Smooth muscle cell (in vitro differentiated cells): ENCODE measurements around the gene RUBCNL. TPM values are rescaled to one million over a fixed set of nuclear protein-coding genes. Genes with fewer than 3 reads are reported as not detected.

Experiments used
- DNase-seq: peaks from one replicate; lab custom pipeline; 2025; ENCODE audit not compliant: unreplicated experiment; lab: John Stamatoyannopoulos, UW
- H2AFZ ChIP-seq: fragments of 200-600 bp; sonication (generic); 2 replicates; pipeline ENCODE4 v1.6.0; 2016; ENCODE audit warnings: antibody characterized with exemption, low read depth, mild to moderate bottlenecking
- H3F3A ChIP-seq: fragments of 200-600 bp; sonication (generic); 2 replicates; pipeline ENCODE4 v1.6.0; 2017; ENCODE audit warnings: antibody characterized with exemption, low read depth
- H3K27ac ChIP-seq: fragments of 200-600 bp; sonication (generic); 2 replicates; pipeline ENCODE4 v1.5.1; 2016; ENCODE audit warnings: low read depth, mild to moderate bottlenecking
- H3K27me3 ChIP-seq: fragments of 200-600 bp; sonication (generic); 2 replicates; pipeline ENCODE4 v1.6.1; 2016; ENCODE audit warnings: low read depth, mild to moderate bottlenecking
- H3K36me3 ChIP-seq: fragments of 200-600 bp; sonication (generic); 2 replicates; pipeline ENCODE4 v1.5.1; 2016; ENCODE audit warnings: low read depth
- H3K4me1 ChIP-seq: fragments of 200-600 bp; sonication (generic); 2 replicates; pipeline ENCODE4 v1.5.1; 2016; ENCODE audit warnings: low read depth
- H3K4me2 ChIP-seq: fragments of 200-600 bp; sonication (generic); 2 replicates; pipeline ENCODE4 v1.6.0; 2016; ENCODE audit warnings: mild to moderate bottlenecking
- H3K4me3 ChIP-seq: fragments of 200-600 bp; sonication (generic); 2 replicates; pipeline ENCODE4 v1.5.1; 2016; ENCODE audit warnings: mild to moderate bottlenecking
- H3K79me2 ChIP-seq: fragments of 200-600 bp; sonication (generic); 2 replicates; pipeline ENCODE4 v1.6.0; 2016; ENCODE audit warnings: low read depth, mild to moderate bottlenecking
- H3K9ac ChIP-seq: fragments of 200-600 bp; sonication (generic); 2 replicates; pipeline ENCODE4 v1.6.0; 2016; ENCODE audit warnings: low read depth
- H3K9me3 ChIP-seq: fragments of 200-600 bp; sonication (generic); replicated peaks from 2 replicates; pipeline ENCODE4 v1.5.1; 2016; ENCODE audit warnings: low read depth
- H4K20me1 ChIP-seq: fragments of 200-600 bp; sonication (generic); 2 replicates; pipeline ENCODE4 v1.6.0; 2016; ENCODE audit warnings: low read depth
- WGBS: methylation state at CpG from one replicate; pipeline ENCODE4 v1.1.7; 2016; ENCODE audit warnings: low lambda C conversion rate; 5-methylcytosine and 5-hydroxymethylcytosine counted together
- polyA plus RNA-seq: library from polyadenylated mRNA; unstranded; fragments of >200 nt; fragmentation: Nextera tagmentation; extraction: Ambion mirVana; gene quantifications from 2 replicates; pipeline ENCODE4 v1.2.1, GENCODE V29; 2016
- total RNA-seq: library from RNA; depleted of rRNA; stranded (reverse); fragments of >200 nt; gene quantifications from 2 replicates; pipeline ENCODE4 v1.2.3, GENCODE V29; 2014
- TF ChIP-seq, protein P1 (sequence below): fragments of 200-600 bp; sonication (generic); IDR thresholded peaks from 2 replicates; pipeline ENCODE4 v1.5.1; 2017; ENCODE audit warnings: borderline replicate concordance, mild to moderate bottlenecking, antibody characterized with exemption; ENCODE audit not compliant: insufficient read depth, poor library complexity, severe bottlenecking

RUBCNL gene
- total and polyA plus RNA-seq, 2 experiments from 2014 or later: 0.49 TPM; not detected in 1

DNA sequence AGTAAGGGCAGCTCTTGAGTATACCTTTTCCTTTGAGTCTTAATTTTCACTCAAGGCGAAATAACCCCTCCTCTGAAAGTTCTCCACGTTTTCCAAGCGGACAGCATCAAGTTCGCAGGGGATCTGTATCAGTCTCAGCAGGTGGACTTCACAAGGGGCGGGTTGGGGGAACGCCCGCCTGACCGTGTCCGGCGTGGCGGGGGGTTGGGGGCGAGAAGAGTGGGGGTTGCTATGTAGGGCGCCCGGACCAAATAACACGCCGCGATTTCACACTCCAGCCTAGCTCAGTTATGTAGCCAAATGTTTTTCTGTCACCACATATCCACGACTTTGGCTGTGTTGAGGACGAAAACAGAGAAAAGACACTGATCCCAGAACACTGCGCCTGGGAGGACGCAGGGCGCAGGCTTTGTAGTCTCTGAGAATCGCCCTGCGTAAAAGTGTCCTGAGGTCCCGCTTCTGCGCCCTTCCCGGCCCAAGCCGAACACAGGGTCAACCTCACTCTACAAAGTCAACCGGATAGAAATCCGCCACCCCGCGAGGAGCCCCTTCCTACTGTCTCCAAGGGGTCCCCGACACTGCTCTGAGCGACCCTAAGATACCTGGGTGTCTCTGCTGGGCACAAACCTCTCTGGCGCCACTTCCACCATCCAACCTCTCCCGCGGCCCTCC lies 524 bp downstream of the RUBCNL start:
- H3K27me3 ChIP-seq: peaks cover 56% of the 10 kb centered on the region
- H3K4me3 ChIP-seq: peak overlapping the region; percentile 65
- H3K9ac ChIP-seq: no peak overlapping the region
- TF ChIP-seq, protein P1, sequence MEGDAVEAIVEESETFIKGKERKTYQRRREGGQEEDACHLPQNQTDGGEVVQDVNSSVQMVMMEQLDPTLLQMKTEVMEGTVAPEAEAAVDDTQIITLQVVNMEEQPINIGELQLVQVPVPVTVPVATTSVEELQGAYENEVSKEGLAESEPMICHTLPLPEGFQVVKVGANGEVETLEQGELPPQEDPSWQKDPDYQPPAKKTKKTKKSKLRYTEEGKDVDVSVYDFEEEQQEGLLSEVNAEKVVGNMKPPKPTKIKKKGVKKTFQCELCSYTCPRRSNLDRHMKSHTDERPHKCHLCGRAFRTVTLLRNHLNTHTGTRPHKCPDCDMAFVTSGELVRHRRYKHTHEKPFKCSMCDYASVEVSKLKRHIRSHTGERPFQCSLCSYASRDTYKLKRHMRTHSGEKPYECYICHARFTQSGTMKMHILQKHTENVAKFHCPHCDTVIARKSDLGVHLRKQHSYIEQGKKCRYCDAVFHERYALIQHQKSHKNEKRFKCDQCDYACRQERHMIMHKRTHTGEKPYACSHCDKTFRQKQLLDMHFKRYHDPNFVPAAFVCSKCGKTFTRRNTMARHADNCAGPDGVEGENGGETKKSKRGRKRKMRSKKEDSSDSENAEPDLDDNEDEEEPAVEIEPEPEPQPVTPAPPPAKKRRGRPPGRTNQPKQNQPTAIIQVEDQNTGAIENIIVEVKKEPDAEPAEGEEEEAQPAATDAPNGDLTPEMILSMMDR: no peak
- no peaks in the 10 kb centered on the region for H4K20me1 ChIP-seq
- H3K9me3 ChIP-seq: no peaks in the 10 kb centered on the region
- no peaks in the 10 kb centered on the region for H3K36me3 ChIP-seq
- 3% methylated on average over 32 of the region's 37 CpGs for WGBS
- peak overlapping the region; percentile 72 for H2AFZ ChIP-seq
- peaks cover 10% of the 10 kb centered on the region for H3K4me1 ChIP-seq
- peak overlapping the region; percentile 99 for H3K4me2 ChIP-seq
- H3F3A ChIP-seq: no peaks in the 10 kb centered on the region
- DNase-seq: no peak
- H3K79me2 ChIP-seq: no peaks in the 10 kb centered on the region
- no peak overlapping the region for H3K27ac ChIP-seq

GRCh38 chr13:46385946-46386345 lies 1.1 kb downstream of the RUBCNL start:
- H3F3A ChIP-seq: no peaks in the 10 kb centered on the region
- H3K9ac ChIP-seq: no peak overlapping the region
- H3K4me3 ChIP-seq: no peak overlapping the region
- H2AFZ ChIP-seq: no peak overlapping the region
- peaks cover 10% of the 10 kb centered on the region for H3K4me1 ChIP-seq
- H3K27ac ChIP-seq: no peak overlapping the region
- H4K20me1 ChIP-seq: no peaks in the 10 kb centered on the region
- TF ChIP-seq, protein P1: no peak
- no peak for DNase-seq
- H3K27me3 ChIP-seq: peaks cover 56% of the 10 kb centered on the region
- peak overlapping the region; percentile 99 for H3K4me2 ChIP-seq
- WGBS: 14% methylated on average over 10 of the region's 10 CpGs
- H3K79me2 ChIP-seq: no peaks in the 10 kb centered on the region
- H3K36me3 ChIP-seq: no peaks in the 10 kb centered on the region
- no peaks in the 10 kb centered on the region for H3K9me3 ChIP-seq

DNA sequence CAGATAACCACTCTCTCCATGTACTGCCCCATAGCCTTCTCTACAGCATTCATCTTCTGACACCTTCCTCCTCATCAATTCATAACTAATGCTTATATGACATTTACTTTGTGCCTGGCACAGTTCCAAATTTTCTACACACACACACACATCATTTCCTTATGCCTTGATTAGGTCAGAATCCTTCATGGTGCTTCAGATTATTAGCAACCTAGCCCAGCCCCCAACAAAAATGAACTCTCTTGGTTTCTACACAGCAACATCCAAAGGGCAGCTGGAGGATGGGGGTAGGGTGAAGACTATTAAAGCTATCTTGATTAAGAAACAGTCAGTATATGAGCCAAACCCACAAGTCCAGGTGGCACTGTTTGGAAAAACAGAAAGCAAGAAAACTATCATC lies 3.7 kb downstream of the RUBCNL start:
- Histone ChIP-seq H3K27me3 (peaks cover 50% of the 10 kb centered on the region), H3K79me2 (no peaks in the 10 kb centered on the region), H3K4me1 (peaks cover 6% of the 10 kb centered on the region), H2AFZ (no peak overlapping the region), H3K9me3 (no peaks in the 10 kb centered on the region), H3K9ac (no peak overlapping the region), H3K4me2 (no peak overlapping the region), H3F3A (no peaks in the 10 kb centered on the region), H3K4me3 (no peak overlapping the region), H3K36me3 (no peaks in the 10 kb centered on the region), H3K27ac (no peak overlapping the region), H4K20me1 (no peaks in the 10 kb centered on the region)
- TF ChIP-seq, protein P1: no peak
- DNase-seq: no peak

DNA sequence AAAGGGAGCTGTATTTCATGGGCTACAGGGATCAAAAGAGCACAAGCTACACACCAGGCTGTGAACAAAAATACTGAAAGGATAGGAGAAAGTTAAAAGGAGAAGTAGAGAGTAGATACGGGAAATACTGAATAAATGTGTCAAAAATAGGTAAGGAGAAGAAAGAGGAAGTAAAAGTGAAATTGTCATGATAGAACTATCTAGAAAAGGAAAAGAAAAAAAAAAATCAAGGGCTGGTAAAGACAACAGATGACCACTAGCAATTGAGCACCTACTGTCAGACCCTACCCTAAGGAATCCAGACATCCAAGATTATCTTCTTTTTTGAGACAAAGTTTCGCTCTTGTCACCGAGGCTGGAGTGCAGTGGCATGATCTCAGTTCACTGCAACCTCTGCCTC lies 4.8 kb downstream of the RUBCNL start:
- Histone ChIP-seq H3K4me1 (peaks cover under 1% of the 10 kb centered on the region), H4K20me1 (no peaks in the 10 kb centered on the region), H3K4me2 (no peak overlapping the region), H3K9ac (no peak overlapping the region), H3K27ac (no peak overlapping the region), H3K27me3 (peaks cover 38% of the 10 kb centered on the region), H3K36me3 (no peaks in the 10 kb centered on the region), H3F3A (no peaks in the 10 kb centered on the region), H3K4me3 (no peak overlapping the region), H3K9me3 (no peaks in the 10 kb centered on the region), H3K79me2 (no peaks in the 10 kb centered on the region), H2AFZ (no peak overlapping the region)
- 87% methylated on average over 3 of the region's 3 CpGs for WGBS
- no peak for DNase-seq
- TF ChIP-seq, protein P1: no peak
